ENCODE data around the gene MRPS18B. TPM values are rescaled to one million over a fixed set of nuclear protein-coding genes. Genes with fewer than 3 reads are reported as not detected.

Gene MRPS18B
- polyA plus RNA-seq, 1 donor from 2014 or later = 77.7 TPM

GRCh38 chr6:30611856-30612194 is 5.8 kb upstream of the MRPS18B start:
- peak overlapping the region; percentile 100 for H3K27ac ChIP-seq (ENCODE audit: low read length)
- peak overlapping the region; percentile 83 for H3K4me3 ChIP-seq (ENCODE audit: low read length)
- peak overlapping the region; percentile 37 for H3K4me2 ChIP-seq (ENCODE audit: low read length)

DNA sequence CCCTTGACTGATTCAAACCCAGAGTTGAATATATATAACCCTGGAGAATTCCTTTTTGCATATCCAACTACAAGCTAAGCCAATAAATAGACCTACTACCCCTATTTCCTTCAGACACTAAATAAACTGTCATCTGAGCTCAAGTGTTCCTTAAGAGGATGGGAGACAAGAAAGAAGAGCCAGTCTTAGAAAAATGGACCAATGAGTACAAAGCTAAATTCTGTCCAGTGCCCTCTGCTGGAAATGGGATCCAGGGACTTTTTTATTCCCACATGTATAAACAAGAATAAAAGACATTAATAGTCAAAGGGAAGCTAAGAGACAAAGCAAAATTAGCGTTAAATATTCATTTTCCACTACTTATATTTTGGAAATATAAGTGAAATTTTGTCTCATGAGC is 5.4 kb upstream of the MRPS18B start:
- H3K4me3 ChIP-seq (ENCODE audit: low read length) = peak overlapping the region; percentile 83
- H4K20me1 ChIP-seq (ENCODE audit: insufficient read depth) = no peaks in the 10 kb centered on the region
- no peaks in the 10 kb centered on the region for H3K9me2 ChIP-seq (ENCODE audit: insufficient read depth, low read length)
- H3K27ac ChIP-seq (ENCODE audit: low read length) = peak overlapping the region; percentile 100
- H3K27me3 ChIP-seq (ENCODE audit: insufficient read depth, low read depth, low read length) = no peaks in the 10 kb centered on the region
- peak overlapping the region; percentile 37 for H3K4me2 ChIP-seq (ENCODE audit: low read length)
- peaks cover 50% of the 10 kb centered on the region for H3K79me2 ChIP-seq (replicated peaks; ENCODE audit: insufficient read depth, low read length)
- H2AFZ ChIP-seq (ENCODE audit: low read depth, low read length) = no peak overlapping the region
- H3F3A ChIP-seq (ENCODE audit: insufficient read depth, low read length, poor library complexity, severe bottlenecking) = peaks cover 8% of the 10 kb centered on the region
- no peak for TF ChIP-seq EZH2 (IDR thresholded peaks at IDR 0.05; ENCODE audit: borderline replicate concordance, insufficient read depth, low read length, poor library complexity, severe bottlenecking)
- TF ChIP-seq, protein P1, sequence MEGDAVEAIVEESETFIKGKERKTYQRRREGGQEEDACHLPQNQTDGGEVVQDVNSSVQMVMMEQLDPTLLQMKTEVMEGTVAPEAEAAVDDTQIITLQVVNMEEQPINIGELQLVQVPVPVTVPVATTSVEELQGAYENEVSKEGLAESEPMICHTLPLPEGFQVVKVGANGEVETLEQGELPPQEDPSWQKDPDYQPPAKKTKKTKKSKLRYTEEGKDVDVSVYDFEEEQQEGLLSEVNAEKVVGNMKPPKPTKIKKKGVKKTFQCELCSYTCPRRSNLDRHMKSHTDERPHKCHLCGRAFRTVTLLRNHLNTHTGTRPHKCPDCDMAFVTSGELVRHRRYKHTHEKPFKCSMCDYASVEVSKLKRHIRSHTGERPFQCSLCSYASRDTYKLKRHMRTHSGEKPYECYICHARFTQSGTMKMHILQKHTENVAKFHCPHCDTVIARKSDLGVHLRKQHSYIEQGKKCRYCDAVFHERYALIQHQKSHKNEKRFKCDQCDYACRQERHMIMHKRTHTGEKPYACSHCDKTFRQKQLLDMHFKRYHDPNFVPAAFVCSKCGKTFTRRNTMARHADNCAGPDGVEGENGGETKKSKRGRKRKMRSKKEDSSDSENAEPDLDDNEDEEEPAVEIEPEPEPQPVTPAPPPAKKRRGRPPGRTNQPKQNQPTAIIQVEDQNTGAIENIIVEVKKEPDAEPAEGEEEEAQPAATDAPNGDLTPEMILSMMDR (IDR thresholded peaks at IDR 0.05; ENCODE audit: poor library complexity, severe bottlenecking) = peak; percentile 49
- H3K36me3 ChIP-seq (ENCODE audit: insufficient read depth, low read length) = peaks cover 9% of the 10 kb centered on the region
- H3K9ac ChIP-seq (ENCODE audit: low read length) = peak overlapping the region; percentile 17
- H3K9me3 ChIP-seq (ENCODE audit: low read length) = no peaks in the 10 kb centered on the region

More at GRCh38 chr6:30611856-30612194, 5.8 kb upstream of the MRPS18B start:
- Histone ChIP-seq H3K9ac (ENCODE audit: low read length) (peak overlapping the region; percentile 17), H3K36me3 (ENCODE audit: insufficient read depth, low read length) (peaks cover 10% of the 10 kb centered on the region), H3K9me2 (ENCODE audit: insufficient read depth, low read length) (no peaks in the 10 kb centered on the region), H3K9me3 (ENCODE audit: low read length) (no peaks in the 10 kb centered on the region), H3F3A (ENCODE audit: insufficient read depth, low read length, poor library complexity, severe bottlenecking) (peaks cover 7% of the 10 kb centered on the region), H3K27me3 (ENCODE audit: insufficient read depth, low read depth, low read length) (no peaks in the 10 kb centered on the region), H3K79me2 (replicated peaks; ENCODE audit: insufficient read depth, low read length) (peaks cover 48% of the 10 kb centered on the region), H4K20me1 (ENCODE audit: insufficient read depth) (no peaks in the 10 kb centered on the region), H2AFZ (ENCODE audit: low read depth, low read length) (no peak overlapping the region)
- no peak for TF ChIP-seq POLR2AphosphoS5 (IDR thresholded peaks at IDR 0.05)
- no peak for TF ChIP-seq MXI1 (conservative IDR thresholded peaks at IDR 0.05; ENCODE audit: poor library complexity, severe bottlenecking)

GRCh38 chr6:30612687-30613248 is 4.9 kb upstream of the MRPS18B start:
- Histone ChIP-seq H3K4me3 (ENCODE audit: low read length) (peak overlapping the region; percentile 83), H3K36me3 (ENCODE audit: insufficient read depth, low read length) (peaks cover 9% of the 10 kb centered on the region), H3F3A (ENCODE audit: insufficient read depth, low read length, poor library complexity, severe bottlenecking) (peaks cover 8% of the 10 kb centered on the region), H3K27ac (ENCODE audit: low read length) (peak overlapping the region; percentile 100), H3K9me2 (ENCODE audit: insufficient read depth, low read length) (no peaks in the 10 kb centered on the region), H3K27me3 (ENCODE audit: insufficient read depth, low read depth, low read length) (no peaks in the 10 kb centered on the region), H3K9ac (ENCODE audit: low read length) (no peak overlapping the region), H3K79me2 (replicated peaks; ENCODE audit: insufficient read depth, low read length) (peaks cover 50% of the 10 kb centered on the region), H3K9me3 (ENCODE audit: low read length) (no peaks in the 10 kb centered on the region), H3K4me2 (ENCODE audit: low read length) (no peak overlapping the region), H2AFZ (ENCODE audit: low read depth, low read length) (no peak overlapping the region), H4K20me1 (ENCODE audit: insufficient read depth) (no peaks in the 10 kb centered on the region)
- TF ChIP-seq EP300 (conservative IDR thresholded peaks at IDR 0.05; ENCODE audit: poor library complexity, severe bottlenecking) (no peak), MXI1 (conservative IDR thresholded peaks at IDR 0.05; ENCODE audit: poor library complexity, severe bottlenecking) (no peak), TAF1 (IDR thresholded peaks at IDR 0.05; ENCODE audit: low read depth) (no peak), EZH2 (IDR thresholded peaks at IDR 0.05; ENCODE audit: borderline replicate concordance, insufficient read depth, low read length, poor library complexity, severe bottlenecking) (no peak), REST (IDR thresholded peaks at IDR 0.05; ENCODE audit: borderline replicate concordance) (no peak), SMC3 (conservative IDR thresholded peaks at IDR 0.05; ENCODE audit: poor library complexity) (no peak), POLR2AphosphoS5 (IDR thresholded peaks at IDR 0.05) (no peak), RAD21 (conservative IDR thresholded peaks at IDR 0.05) (no peak)
- TF ChIP-seq, protein P1 (IDR thresholded peaks at IDR 0.05; ENCODE audit: poor library complexity, severe bottlenecking) = no peak
